ENCODE measurements around the gene MLX. TPM values are rescaled to one million over a fixed set of nuclear protein-coding genes. Genes with fewer than 3 reads are reported as not detected.
A peak's percentile ranks its signal among the peaks of the same experiment; 100 is the strongest.

Gene MLX
- total and polyA plus RNA-seq, 10 of the 15 experiments (the other 5 are each of a cell fraction or from before 2014, with no cell fraction given): 34.4 to 65.0 (median 44.4) TPM

DNA sequence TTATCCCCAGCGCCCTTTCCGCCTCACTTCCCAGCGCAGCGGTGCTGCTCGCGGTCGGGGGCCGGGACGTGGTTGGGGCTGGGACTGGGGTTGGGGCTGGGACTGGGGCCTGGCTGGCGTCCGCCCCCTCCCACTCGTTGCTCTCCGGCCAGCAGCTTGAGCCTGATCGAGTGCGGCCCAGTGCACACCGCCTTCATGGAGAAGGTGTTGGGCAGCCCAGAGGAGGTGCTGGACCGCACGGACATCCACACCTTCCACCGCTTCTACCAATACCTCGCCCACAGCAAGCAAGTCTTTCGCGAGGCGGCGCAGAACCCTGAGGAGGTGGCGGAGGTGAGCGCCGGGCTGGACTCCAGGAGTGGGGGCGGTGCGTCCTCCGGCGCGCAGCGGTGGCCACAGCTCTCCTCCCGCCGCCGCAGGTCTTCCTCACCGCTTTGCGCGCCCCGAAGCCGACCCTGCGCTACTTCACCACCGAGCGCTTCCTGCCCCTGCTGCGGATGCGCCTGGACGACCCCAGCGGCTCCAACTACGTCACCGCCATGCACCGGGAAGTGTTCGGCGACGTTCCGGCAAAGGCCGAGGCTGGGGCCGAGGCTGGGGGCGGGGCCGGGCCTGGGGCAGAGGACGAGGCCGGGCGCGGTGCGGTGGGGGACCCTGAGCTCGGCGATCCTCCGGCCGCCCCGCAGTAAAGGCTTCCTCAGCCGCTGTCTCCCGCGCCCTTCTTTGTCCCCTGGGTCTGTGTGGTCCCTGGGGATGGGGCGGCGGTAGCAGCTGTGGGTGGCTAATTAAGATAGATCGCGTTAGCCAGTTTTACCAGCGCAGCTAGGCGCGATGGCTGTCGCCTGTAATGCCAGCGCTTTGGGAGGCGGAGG is 12.4 kb upstream of the MLX start (continued):
- TF ChIP-seq ZNF622 (IDR thresholded peaks at IDR 0.05): no peak
- TF ChIP-seq, protein P1, sequence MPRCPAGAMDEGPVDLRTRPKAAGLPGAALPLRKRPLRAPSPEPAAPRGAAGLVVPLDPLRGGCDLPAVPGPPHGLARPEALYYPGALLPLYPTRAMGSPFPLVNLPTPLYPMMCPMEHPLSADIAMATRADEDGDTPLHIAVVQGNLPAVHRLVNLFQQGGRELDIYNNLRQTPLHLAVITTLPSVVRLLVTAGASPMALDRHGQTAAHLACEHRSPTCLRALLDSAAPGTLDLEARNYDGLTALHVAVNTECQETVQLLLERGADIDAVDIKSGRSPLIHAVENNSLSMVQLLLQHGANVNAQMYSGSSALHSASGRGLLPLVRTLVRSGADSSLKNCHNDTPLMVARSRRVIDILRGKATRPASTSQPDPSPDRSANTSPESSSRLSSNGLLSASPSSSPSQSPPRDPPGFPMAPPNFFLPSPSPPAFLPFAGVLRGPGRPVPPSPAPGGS (IDR thresholded peaks at IDR 0.05; ENCODE audit: borderline replicate concordance, insufficient read depth, low read depth, low read length, poor library complexity, severe bottlenecking): no peak
- TF ChIP-seq POLR2AphosphoS2 (IDR thresholded peaks at IDR 0.05; ENCODE audit: low read depth, low read length): peak; percentile 88
- TF ChIP-seq IRF4 (IDR thresholded peaks at IDR 0.05; ENCODE audit: low read depth, low read length): no peak
- no peak for TF ChIP-seq NR2C2 (IDR thresholded peaks at IDR 0.05; ENCODE audit: borderline replicate concordance, control insufficient read depth, insufficient read length, low read depth)
- no peak for TF ChIP-seq ETV6 (conservative IDR thresholded peaks at IDR 0.05 in 1 of 2, IDR thresholded peaks at IDR 0.05 in 1 of 2; ENCODE audit: borderline replicate concordance in 1 of 2, low read depth in 1 of 2)
- TF ChIP-seq, protein P2, sequence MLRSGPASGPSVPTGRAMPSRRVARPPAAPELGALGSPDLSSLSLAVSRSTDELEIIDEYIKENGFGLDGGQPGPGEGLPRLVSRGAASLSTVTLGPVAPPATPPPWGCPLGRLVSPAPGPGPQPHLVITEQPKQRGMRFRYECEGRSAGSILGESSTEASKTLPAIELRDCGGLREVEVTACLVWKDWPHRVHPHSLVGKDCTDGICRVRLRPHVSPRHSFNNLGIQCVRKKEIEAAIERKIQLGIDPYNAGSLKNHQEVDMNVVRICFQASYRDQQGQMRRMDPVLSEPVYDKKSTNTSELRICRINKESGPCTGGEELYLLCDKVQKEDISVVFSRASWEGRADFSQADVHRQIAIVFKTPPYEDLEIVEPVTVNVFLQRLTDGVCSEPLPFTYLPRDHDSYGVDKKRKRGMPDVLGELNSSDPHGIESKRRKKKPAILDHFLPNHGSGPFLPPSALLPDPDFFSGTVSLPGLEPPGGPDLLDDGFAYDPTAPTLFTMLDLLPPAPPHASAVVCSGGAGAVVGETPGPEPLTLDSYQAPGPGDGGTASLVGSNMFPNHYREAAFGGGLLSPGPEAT (IDR thresholded peaks at IDR 0.05; ENCODE audit: low read depth): peak; percentile 22; the same call in 1 of the 2 replicates
- no peak for TF ChIP-seq WRNIP1 (IDR thresholded peaks at IDR 0.05; ENCODE audit: borderline replicate concordance, low read depth, low read length)
- TF ChIP-seq RCOR1 (conservative IDR thresholded peaks at IDR 0.05; ENCODE audit: low read depth, low read length): no peak
- no peak for TF ChIP-seq ZNF274 (IDR thresholded peaks at IDR 0.05; ENCODE audit: insufficient read depth, insufficient read length)
- TF ChIP-seq RELA (IDR thresholded peaks at IDR 0.05; ENCODE audit: borderline replicate concordance, partially characterized antibody): peak; percentile 39
- TF ChIP-seq CBX5 (IDR thresholded peaks at IDR 0.05; ENCODE audit: low read depth): no peak
- TF ChIP-seq, protein P3, sequence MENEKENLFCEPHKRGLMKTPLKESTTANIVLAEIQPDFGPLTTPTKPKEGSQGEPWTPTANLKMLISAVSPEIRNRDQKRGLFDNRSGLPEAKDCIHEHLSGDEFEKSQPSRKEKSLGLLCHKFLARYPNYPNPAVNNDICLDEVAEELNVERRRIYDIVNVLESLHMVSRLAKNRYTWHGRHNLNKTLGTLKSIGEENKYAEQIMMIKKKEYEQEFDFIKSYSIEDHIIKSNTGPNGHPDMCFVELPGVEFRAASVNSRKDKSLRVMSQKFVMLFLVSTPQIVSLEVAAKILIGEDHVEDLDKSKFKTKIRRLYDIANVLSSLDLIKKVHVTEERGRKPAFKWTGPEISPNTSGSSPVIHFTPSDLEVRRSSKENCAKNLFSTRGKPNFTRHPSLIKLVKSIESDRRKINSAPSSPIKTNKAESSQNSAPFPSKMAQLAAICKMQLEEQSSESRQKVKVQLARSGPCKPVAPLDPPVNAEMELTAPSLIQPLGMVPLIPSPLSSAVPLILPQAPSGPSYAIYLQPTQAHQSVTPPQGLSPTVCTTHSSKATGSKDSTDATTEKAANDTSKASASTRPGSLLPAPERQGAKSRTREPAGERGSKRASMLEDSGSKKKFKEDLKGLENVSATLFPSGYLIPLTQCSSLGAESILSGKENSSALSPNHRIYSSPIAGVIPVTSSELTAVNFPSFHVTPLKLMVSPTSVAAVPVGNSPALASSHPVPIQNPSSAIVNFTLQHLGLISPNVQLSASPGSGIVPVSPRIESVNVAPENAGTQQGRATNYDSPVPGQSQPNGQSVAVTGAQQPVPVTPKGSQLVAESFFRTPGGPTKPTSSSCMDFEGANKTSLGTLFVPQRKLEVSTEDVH (IDR thresholded peaks at IDR 0.05; ENCODE audit: low read depth, partially characterized antibody): no peak
- TF ChIP-seq IKZF1 (conservative IDR thresholded peaks at IDR 0.05): peak; percentile 75
- no peak for TF ChIP-seq JUND (IDR thresholded peaks at IDR 0.05; ENCODE audit: low read depth, low read length)
- TF ChIP-seq HDAC6 (IDR thresholded peaks at IDR 0.05; ENCODE audit: unreplicated experiment): no peak
- no peak for TF ChIP-seq SUPT20H (IDR thresholded peaks at IDR 0.05; ENCODE audit: borderline replicate concordance, control insufficient read depth, low read depth, low read length)
- TF ChIP-seq NFYB (IDR thresholded peaks at IDR 0.05; ENCODE audit: insufficient read depth, low read depth, low read length): no peak
- no peak for TF ChIP-seq EED (IDR thresholded peaks at IDR 0.05; ENCODE audit: low read depth)
- no peak for TF ChIP-seq TARDBP (IDR thresholded peaks at IDR 0.05; ENCODE audit: borderline replicate concordance)
- TF ChIP-seq BHLHE40 (IDR thresholded peaks at IDR 0.05; ENCODE audit: borderline replicate concordance in 1 of 2, low read depth in 2 of 2, low read length in 1 of 2): peak in 1 of 2 experiments; percentile 40; a peak in 1 of 4 replicates
- TF ChIP-seq MTA3 (IDR thresholded peaks at IDR 0.05; ENCODE audit: borderline replicate concordance, low read length): no peak; the same call in 1 of the 2 replicates
- TF ChIP-seq HDAC2 (IDR thresholded peaks at IDR 0.05): no peak
- no peak for TF ChIP-seq CBX3 (IDR thresholded peaks at IDR 0.05; ENCODE audit: borderline replicate concordance, low read depth)
- TF ChIP-seq DPF2 (IDR thresholded peaks at IDR 0.05): peak; percentile 82
